CD14-positive monocyte (primary cell): Measurements from ENCODE around the gene C19orf25. TPM values are rescaled to one million over a fixed set of nuclear protein-coding genes. Genes with fewer than 3 reads are reported as not detected.
"Not testable (repeated sequence)": the region's sequence is repeated elsewhere in the genome, so short reads cannot be mapped to it uniquely, and the experiment has no call there.

Experiments
- DNase-seq, 3 donors: peaks; one replicate each; pipeline ENCODE4 v3.0.0-alpha.2; 2011 to 2022
- H2AFZ ChIP-seq: 2 replicates; pipeline ENCODE4 v1.6.0; 2012; ENCODE audit warnings: mild to moderate bottlenecking, low read depth, low read length, inconsistent platforms; ENCODE audit not compliant: insufficient read depth, poor library complexity, severe bottlenecking
- H3K27ac ChIP-seq, 2 donors: 1 replicate in 1 of 2; 2 replicates in 1 of 2; pipeline ENCODE4 v1.5.1; 2012 to 2013; ENCODE audit warnings: low read length in 2 of 2, control low read depth in 1 of 2, inconsistent platforms in 1 of 2, low read depth in 1 of 2, mild to moderate bottlenecking in 1 of 2
- H3K27me3 ChIP-seq, 2 donors: one replicate each; pipeline versions ENCODE4 v1.6.0 to v1.6.1; 2011 to 2013; ENCODE audit warnings: low read length in 2 of 2; ENCODE audit not compliant: control insufficient read depth in 2 of 2, insufficient read depth in 2 of 2
- H3K36me3 ChIP-seq, 2 donors: replicated peaks in 1 of 2; 1 replicate in 1 of 2; 2 replicates in 1 of 2; pipeline versions ENCODE4 v1.5.1 to v1.6.1; 2012 to 2013; ENCODE audit warnings: low read length in 2 of 2, control low read depth in 1 of 2, inconsistent platforms in 1 of 2, mild to moderate bottlenecking in 1 of 2; ENCODE audit not compliant: insufficient read depth in 2 of 2, control insufficient read depth in 1 of 2
- H3K4me1 ChIP-seq, 2 donors: 1 replicate in 1 of 2; 2 replicates in 1 of 2; pipeline versions ENCODE4 v1.5.1 to v1.6.1; 2012 to 2013; ENCODE audit warnings: low read length in 2 of 2, control low read depth in 1 of 2, inconsistent platforms in 1 of 2, mild to moderate bottlenecking in 1 of 2, moderate library complexity in 1 of 2; ENCODE audit not compliant: insufficient read depth in 2 of 2, control insufficient read depth in 1 of 2
- H3K4me2 ChIP-seq: replicated peaks from 2 replicates; pipeline ENCODE3; 2012; ENCODE audit warnings: low read length, moderate library complexity, mild to moderate bottlenecking; ENCODE audit not compliant: poor library complexity, severe bottlenecking; ENCODE audit errors: extremely low read depth
- H3K4me3 ChIP-seq, 3 experiments: fragments of 200-600 bp in 1 of 3; sonication (generic) in 1 of 3; replicated peaks in 1 of 3; 1 replicate in 2 of 3; 2 replicates in 1 of 3; pipeline ENCODE4 v1.5.1; 2011 to 2013; ENCODE audit warnings: low read length in 3 of 3, mild to moderate bottlenecking in 3 of 3, control low read depth in 2 of 3, low read depth in 2 of 3, inconsistent platforms in 1 of 3, moderate library complexity in 1 of 3
- H3K79me2 ChIP-seq: 2 replicates; pipeline ENCODE4 v1.6.0; 2012; ENCODE audit warnings: mild to moderate bottlenecking, control low read depth, inconsistent platforms, low read length, moderate library complexity; ENCODE audit not compliant: insufficient read depth
- H3K9ac ChIP-seq: 2 replicates; pipeline ENCODE4 v1.6.0; 2017; ENCODE audit warnings: low read length, mild to moderate bottlenecking; ENCODE audit not compliant: insufficient read depth, poor library complexity, severe bottlenecking
- H3K9me3 ChIP-seq, 2 donors: replicated peaks in 1 of 2; 1 replicate in 1 of 2; 2 replicates in 1 of 2; pipeline versions ENCODE4 v1.5.1 to v1.6.1; 2012 to 2013; ENCODE audit warnings: low read length in 2 of 2, control low read depth in 1 of 2; ENCODE audit not compliant: control insufficient read depth in 1 of 2, insufficient read depth in 1 of 2
- H4K20me1 ChIP-seq: 2 replicates; pipeline ENCODE4 v1.6.0; 2012; ENCODE audit warnings: mild to moderate bottlenecking, low read length, control low read depth, moderate library complexity; ENCODE audit not compliant: insufficient read depth
- H3K27ac Mint-ChIP-seq, 7 donors: one replicate each; pipeline ENCODE4 v1.8.0; 2020; ENCODE audit warnings: mild to moderate bottlenecking in 7 of 7, mixed read lengths in 7 of 7, moderate library complexity in 6 of 7, inconsistent platforms in 2 of 7
- H3K27me3 Mint-ChIP-seq, 3 donors: one replicate each; pipeline ENCODE4 v1.8.0; 2021 to 2022; ENCODE audit warnings: low read depth in 3 of 3, mild to moderate bottlenecking in 3 of 3, mixed read lengths in 3 of 3, moderate library complexity in 3 of 3, inconsistent platforms in 1 of 3
- H3K36me3 Mint-ChIP-seq, 2 donors: one replicate each; pipeline ENCODE4 v1.8.0; 2020; ENCODE audit warnings: mixed read lengths in 2 of 2, inconsistent platforms in 1 of 2, mild to moderate bottlenecking in 1 of 2
- H3K4me1 Mint-ChIP-seq: one replicate; pipeline ENCODE4 v1.8.0; 2020; ENCODE audit warnings: mild to moderate bottlenecking, mixed read lengths
- H3K4me3 Mint-ChIP-seq, 2 donors: one replicate each; pipeline ENCODE4 v1.8.0; 2020; ENCODE audit warnings: mild to moderate bottlenecking in 2 of 2, mixed read lengths in 2 of 2, moderate library complexity in 1 of 2
- H3K9me3 Mint-ChIP-seq, 7 donors: one replicate each; pipeline ENCODE4 v1.8.0; 2020 to 2022; ENCODE audit warnings: mixed read lengths in 7 of 7, mild to moderate bottlenecking in 6 of 7, moderate library complexity in 6 of 7, inconsistent platforms in 2 of 7
- CTCF ChIP-seq: fragments of 200-600 bp; IDR thresholded peaks from one replicate; pipeline ENCODE4 v1.8.0; 2022; ENCODE audit warnings: antibody characterized with exemption, mild to moderate bottlenecking
- WGBS: methylation state at CpG from one replicate; pipeline ENCODE4 v1.1.5; 2013; ENCODE audit warnings: missing lambda C conversion rate; ENCODE audit not compliant: insufficient coverage; 5-methylcytosine and 5-hydroxymethylcytosine counted together
- intact Hi-C, 2 donors: fragments of 100-400 bp; cut with micrococcal nuclease; formaldehyde crosslinking; loops; one replicate each; pipeline versions ENCODE4 v1.15.0 to v1.15.1; 2023
- polyA plus RNA-seq, 3 donors: library from polyadenylated mRNA; depleted of rRNA in 1 of 3; unstranded in 2 of 3; stranded (reverse) in 1 of 3; fragments of 300-500 nt in 2 of 3; fragments of >200 nt in 1 of 3; fragmentation: Illumina TruSeq in 2 of 3; gene quantifications; 1 replicate in 2 of 3; 2 replicates in 1 of 3; pipeline ENCODE4 v1.2.3, GENCODE V29; 2012 to 2021

Gene C19orf25
- polyA plus RNA-seq, 3 donors = 18.2 to 20.9 (median 19.9) TPM

DNA sequence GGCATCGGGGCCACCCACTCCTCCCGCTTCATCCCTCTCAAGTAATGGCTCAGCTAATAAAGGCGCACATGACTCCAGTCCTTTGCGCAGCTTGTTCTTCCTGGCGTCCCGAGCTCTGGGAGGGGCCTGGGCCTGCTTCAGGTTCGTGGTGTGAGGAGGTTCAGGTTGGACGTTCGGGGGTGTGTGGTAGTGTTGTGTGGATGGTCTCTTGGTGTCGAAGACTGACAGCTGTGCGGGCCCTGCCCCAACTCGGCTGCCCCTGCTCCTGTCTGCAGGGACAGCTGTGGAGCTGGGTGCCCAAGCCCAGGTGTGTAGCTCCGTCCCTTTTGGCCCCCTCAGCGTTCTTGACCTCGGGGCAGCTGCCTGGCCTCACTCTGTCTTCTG is 38.6 kb downstream of the C19orf25 start:
- Histone ChIP-seq H3K27me3 (peaks cover 2 to 12% of the 10 kb centered on the region in 2 donors), H3K79me2 (peaks cover 28% of the 10 kb centered on the region), H3K9me3 (no peaks in the 10 kb centered on the region), H2AFZ (no peak overlapping the region), H3K9ac (peak overlapping the region; percentile 1), H3K4me3 (no peak overlapping the region), H3K27ac (no peak overlapping the region), H3K36me3 (peaks cover 27 to 40% of the 10 kb centered on the region in 2 donors), H4K20me1 (peaks cover 69% of the 10 kb centered on the region), H3K4me1 (peaks cover 22 to 37% of the 10 kb centered on the region in 2 donors), H3K4me2 (no peak overlapping the region)
- DNase-seq = no peak
- no peak for TF ChIP-seq CTCF
- H3K27ac Mint-ChIP-seq = no peak overlapping the region
- H3K27me3 Mint-ChIP-seq = peaks cover 10 to 17% (median 10%) of the 10 kb centered on the region in 3 donors
- intact Hi-C loops = loop anchor here (5.0 to 10.0 kb wide), 2 partner anchors 37 to 74 kb away; partner anchors contain the start of genes ADAMTSL5 (in 1 of the 2) and C19orf25 (in 1 of the 2)
- H3K36me3 Mint-ChIP-seq = peaks cover 36 to 39% of the 10 kb centered on the region in 2 donors
- peaks cover 0 to 2% (median 0%) of the 10 kb centered on the region in 7 donors for H3K9me3 Mint-ChIP-seq
- WGBS = 93% methylated on average over 9 of the region's 15 CpGs
- H3K4me1 Mint-ChIP-seq = peaks cover 33% of the 10 kb centered on the region
- no peak overlapping the region for H3K4me3 Mint-ChIP-seq

DNA sequence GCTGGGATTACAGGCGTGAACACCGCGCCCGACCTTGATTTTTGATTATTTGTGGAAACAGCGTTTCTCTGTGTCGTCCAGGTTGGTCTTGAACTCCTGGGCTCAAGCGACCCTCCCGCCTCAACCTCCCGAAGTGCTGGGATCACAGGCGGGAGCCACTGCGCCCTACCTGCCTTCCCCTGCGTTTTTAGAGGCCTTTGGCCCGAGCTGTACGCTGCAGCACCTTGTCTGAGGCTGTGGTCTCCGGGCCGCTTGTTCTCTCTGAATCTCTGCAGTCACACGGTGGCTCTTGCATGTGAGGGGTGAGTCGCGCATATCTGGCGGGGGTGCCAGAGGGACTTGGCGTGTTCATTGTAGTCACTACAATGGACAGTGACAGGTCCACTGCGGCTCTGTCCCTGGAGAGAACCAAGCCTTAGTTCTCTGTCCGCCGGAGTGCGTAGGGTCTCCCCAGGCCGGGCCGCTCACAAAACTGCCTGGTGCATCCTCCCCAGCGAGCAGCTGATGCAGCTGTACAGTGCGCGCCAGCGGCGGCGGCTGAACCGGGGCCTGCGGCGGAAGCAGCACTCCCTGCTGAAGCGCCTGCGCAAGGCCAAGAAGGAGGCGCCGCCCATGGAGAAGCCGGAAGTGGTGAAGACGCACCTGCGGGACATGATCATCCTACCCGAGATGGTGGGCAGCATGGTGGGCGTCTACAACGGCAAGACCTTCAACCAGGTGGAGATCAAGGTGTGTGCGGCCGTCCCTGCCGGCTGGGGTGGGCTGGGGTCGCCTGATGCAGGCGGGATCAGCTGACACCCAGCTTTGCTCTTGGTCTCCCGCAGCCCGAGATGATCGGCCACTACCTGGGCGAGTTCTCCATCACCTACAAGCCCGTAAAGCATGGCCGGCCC is 39.2 kb downstream of the C19orf25 start:
- H3K4me2 ChIP-seq = peak overlapping the region; percentile 91
- H3K9me3 Mint-ChIP-seq, H2AFZ ChIP-seq, H3K9me3 ChIP-seq, H3K27me3 ChIP-seq: not testable (repeated sequence)
- peak overlapping the region; percentile 85 to 88 for H3K27ac ChIP-seq
- H4K20me1 ChIP-seq = peaks cover 71% of the 10 kb centered on the region
- peaks cover 28% of the 10 kb centered on the region for H3K79me2 ChIP-seq
- H3K4me3 Mint-ChIP-seq = peak overlapping the region; percentile 89 to 95
- DNase-seq = peak in 1 of 3 donors; percentile 29
- H3K36me3 ChIP-seq = peaks cover 27 to 43% of the 10 kb centered on the region in 2 donors
- H3K9ac ChIP-seq = peak overlapping the region; percentile 98
- peaks cover 16 to 31% of the 10 kb centered on the region in 2 donors for H3K4me1 ChIP-seq
- H3K4me3 ChIP-seq = peak overlapping the region in 2 of 3 experiments; percentile 82 to 93
- H3K36me3 Mint-ChIP-seq = peaks cover 38 to 45% of the 10 kb centered on the region in 2 donors
- H3K27me3 Mint-ChIP-seq = peaks cover 4 to 11% (median 5%) of the 10 kb centered on the region in 3 donors
- H3K4me1 Mint-ChIP-seq = peaks cover 30% of the 10 kb centered on the region
- intact Hi-C loops = loop anchor here (2.0 to 10.0 kb wide), 3 partner anchors 38 to 75 kb away; partner anchors contain the start of genes ADAMTSL5 (in 1 of the 2), C19orf25 (in 1 of the 2) and NDUFS7 (in 1 of the 2)
- H3K27ac Mint-ChIP-seq = peak overlapping the region; percentile 4 to 99 (median 75)
- 91% methylated on average over 49 of the region's 57 CpGs for WGBS
